Skeletal muscle tissue (tissue), 4 donors: Measurements from ENCODE around the gene LIM2. TPM values are rescaled to one million over a fixed set of nuclear protein-coding genes. Genes with fewer than 3 reads are reported as not detected.
"Not testable (repeated sequence)": the region's sequence is repeated elsewhere in the genome, so short reads cannot be mapped to it uniquely, and the experiment has no call there.

Source experiments
- H3K27ac ChIP-seq: one replicate; pipeline ENCODE4 v1.7.0; 2013; ENCODE audit warnings: mild to moderate bottlenecking, low read depth, low read length, inconsistent platforms
- H3K27me3 ChIP-seq, 3 donors: one replicate each; pipeline ENCODE4 v1.7.0; 2013; ENCODE audit warnings: low read length in 3 of 3; ENCODE audit not compliant: control insufficient read depth in 3 of 3, insufficient read depth in 3 of 3
- H3K36me3 ChIP-seq, 3 donors: one replicate each; pipeline ENCODE4 v1.7.0; 2013; ENCODE audit warnings: low read length in 3 of 3; ENCODE audit not compliant: control insufficient read depth in 3 of 3, insufficient read depth in 3 of 3
- H3K4me1 ChIP-seq, 3 donors: one replicate each; pipeline ENCODE4 v1.7.0; 2013; ENCODE audit warnings: low read length in 3 of 3, mild to moderate bottlenecking in 3 of 3; ENCODE audit not compliant: control insufficient read depth in 3 of 3, insufficient read depth in 3 of 3
- H3K4me3 ChIP-seq, 3 donors: one replicate each; pipeline ENCODE4 v1.7.0; 2013; ENCODE audit warnings: low read length in 3 of 3
- H3K9ac ChIP-seq, 3 donors: one replicate each; pipeline ENCODE4 v1.7.0; 2013; ENCODE audit warnings: low read length in 3 of 3, mild to moderate bottlenecking in 3 of 3, moderate library complexity in 2 of 3, low read depth in 1 of 3
- H3K9me3 ChIP-seq, 3 donors: one replicate each; pipeline ENCODE4 v1.7.0; 2013; ENCODE audit warnings: low read length in 3 of 3; ENCODE audit not compliant: control insufficient read depth in 3 of 3
- total RNA-seq: library from RNA; depleted of rRNA; stranded (reverse); fragments of >200 nt; gene quantifications from one replicate; pipeline ENCODE4 v1.2.3, GENCODE V29; 2014
- donor health status: Osteomylitis.

The LIM2 gene, protein sequence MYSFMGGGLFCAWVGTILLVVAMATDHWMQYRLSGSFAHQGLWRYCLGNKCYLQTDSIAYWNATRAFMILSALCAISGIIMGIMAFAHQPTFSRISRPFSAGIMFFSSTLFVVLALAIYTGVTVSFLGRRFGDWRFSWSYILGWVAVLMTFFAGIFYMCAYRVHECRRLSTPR
- not detected for total RNA-seq

DNA sequence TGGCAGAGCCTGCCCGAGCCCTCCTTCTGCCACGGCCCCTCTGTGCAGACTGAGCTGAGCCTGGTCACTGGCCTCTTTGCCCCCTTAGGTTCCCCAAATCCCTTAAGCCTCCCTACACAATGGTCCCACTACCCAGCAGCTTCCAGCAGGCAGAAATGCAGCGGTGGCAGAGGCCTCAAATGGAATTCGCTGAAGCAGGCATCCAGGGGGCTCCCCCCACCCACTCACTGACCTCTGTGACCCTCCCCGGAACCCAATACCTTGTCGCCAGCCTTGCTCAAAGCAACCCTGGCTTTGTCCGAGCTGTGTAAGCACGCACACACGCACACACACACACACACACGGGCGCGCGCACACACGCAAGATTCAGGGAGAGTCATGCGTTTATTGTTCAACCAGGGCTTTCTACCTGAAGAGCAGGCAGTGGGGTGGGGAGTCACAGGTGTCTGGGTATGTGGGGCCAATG lies at the start of gene LIM2:
TSS of gene LIM2 (minus strand) at position 51 of the 466 bp plus-strand sequence. CDS start 531 bp downstream, outside the sequence.
- no peaks in the 10 kb centered on the region for H3K36me3 ChIP-seq
- H3K4me3 ChIP-seq, result no peak within 1 kb of the TSS

DNA sequence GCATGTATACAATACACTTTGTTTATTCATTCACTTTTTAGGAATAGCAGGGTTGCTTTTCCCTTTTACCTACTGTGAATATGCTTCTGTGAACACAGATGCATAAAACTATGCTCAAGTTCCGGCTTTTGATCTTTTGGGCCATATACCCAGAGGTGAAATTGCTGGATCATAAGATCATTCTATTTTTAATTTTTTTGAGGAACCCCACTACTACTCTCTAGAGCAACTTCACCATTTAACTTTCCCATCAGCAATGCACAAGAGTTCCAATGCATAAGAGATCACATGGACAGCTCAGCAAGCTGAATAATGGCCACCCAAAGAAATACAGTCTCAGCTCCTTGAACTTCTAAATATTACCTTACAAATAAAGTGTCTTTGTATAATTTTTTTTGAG lies 46.7 kb upstream of the LIM2 start:
- Histone ChIP-seq H3K27ac (no peak overlapping the region), H3K4me3 (no peak overlapping the region), H3K4me1 (no peaks in the 10 kb centered on the region), H3K36me3 (no peaks in the 10 kb centered on the region), H3K27me3 (peaks cover 0 to 8% (median 0%) of the 10 kb centered on the region in 3 donors), H3K9me3 (no peaks in the 10 kb centered on the region), H3K9ac (no peak overlapping the region)

More for the DNA sequence above, at the start of gene LIM2:
- no peak within 1 kb of the TSS for H3K27ac ChIP-seq
- no peak within 1 kb of the TSS for H3K9ac ChIP-seq
- no peaks in the 10 kb centered on the region for H3K4me1 ChIP-seq
- H3K27me3 ChIP-seq, result peaks cover 0 to 8% (median 0%) of the 10 kb centered on the region in 3 donors
- H3K9me3 ChIP-seq, result no peaks in the 10 kb centered on the region

DNA sequence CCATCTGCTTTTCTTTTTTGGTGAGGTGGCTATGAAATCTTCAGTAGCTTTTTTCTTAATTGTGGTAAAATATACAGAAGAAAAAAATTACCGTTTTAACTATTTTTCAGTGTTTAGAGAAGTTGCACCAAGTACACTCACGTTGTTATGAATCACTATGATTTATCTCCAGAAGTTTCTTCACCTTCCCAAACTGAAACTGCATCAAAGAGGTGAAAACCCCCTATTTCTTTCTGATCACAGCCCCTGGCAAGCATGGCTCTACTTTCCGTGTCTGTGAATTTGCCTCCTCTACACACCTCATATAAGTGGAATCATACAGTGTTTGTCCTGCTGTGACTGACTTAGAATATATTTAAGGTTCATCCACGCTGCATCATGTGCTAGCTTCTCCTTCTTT lies 45.3 kb upstream of the LIM2 start:
- H3K4me1 ChIP-seq, result no peaks in the 10 kb centered on the region
- no peak overlapping the region for H3K27ac ChIP-seq
- no peak overlapping the region for H3K4me3 ChIP-seq
- peaks cover 0 to under 1% (median 0%) of the 10 kb centered on the region in 3 donors for H3K27me3 ChIP-seq
- H3K9me3 ChIP-seq, result no peaks in the 10 kb centered on the region
- H3K36me3 ChIP-seq, result no peaks in the 10 kb centered on the region
- H3K9ac ChIP-seq, result no peak overlapping the region

DNA sequence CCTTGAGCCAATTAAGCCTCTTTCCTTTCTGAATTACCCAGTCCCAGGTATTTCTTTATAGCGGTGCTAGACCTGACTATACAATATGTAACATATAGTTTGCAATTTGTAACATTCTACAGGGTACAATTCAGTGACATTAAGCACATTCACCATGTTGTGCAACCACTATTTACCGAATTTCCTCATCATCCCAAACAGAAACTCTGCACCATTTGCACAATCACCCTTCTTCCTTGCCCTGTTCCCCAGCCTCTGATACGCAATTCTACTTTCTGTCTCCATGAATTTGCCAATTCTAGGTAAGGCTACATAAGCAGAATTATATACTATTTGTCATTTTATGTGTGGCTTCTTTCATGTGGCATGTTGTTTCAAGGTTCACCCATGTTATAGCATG lies 43.4 kb upstream of the LIM2 start:
- Histone ChIP-seq H3K9ac (no peak overlapping the region), H3K4me1 (no peaks in the 10 kb centered on the region), H3K27ac (no peak overlapping the region), H3K27me3 (no peaks in the 10 kb centered on the region), H3K36me3 (no peaks in the 10 kb centered on the region), H3K4me3 (no peak overlapping the region), H3K9me3 (no peaks in the 10 kb centered on the region)

DNA sequence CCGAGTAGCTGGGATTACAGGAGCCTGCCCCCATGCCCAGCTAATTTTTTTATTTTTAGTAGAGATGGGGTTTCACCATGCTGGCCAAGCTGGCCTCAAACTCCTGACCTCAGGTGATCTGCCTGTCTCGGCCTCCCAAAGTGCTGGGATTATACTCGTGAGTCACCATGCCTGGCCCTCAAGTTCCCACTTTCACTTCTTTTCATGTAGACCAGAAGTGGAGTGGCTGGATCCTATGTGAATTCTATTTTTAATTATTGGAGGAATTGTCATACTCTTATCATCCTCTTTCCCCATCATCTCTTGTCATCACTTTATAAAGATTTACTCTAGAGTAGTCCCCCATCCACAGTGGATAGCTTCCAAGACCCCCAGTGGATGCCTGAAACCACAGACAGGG lies 42.4 kb upstream of the LIM2 start:
- no peaks in the 10 kb centered on the region for H3K36me3 ChIP-seq
- no peaks in the 10 kb centered on the region for H3K9me3 ChIP-seq
- no peak overlapping the region for H3K9ac ChIP-seq
- H3K27ac ChIP-seq, result no peak overlapping the region
- no peaks in the 10 kb centered on the region for H3K27me3 ChIP-seq
- H3K4me1 ChIP-seq, result no peaks in the 10 kb centered on the region
- no peak overlapping the region for H3K4me3 ChIP-seq

DNA sequence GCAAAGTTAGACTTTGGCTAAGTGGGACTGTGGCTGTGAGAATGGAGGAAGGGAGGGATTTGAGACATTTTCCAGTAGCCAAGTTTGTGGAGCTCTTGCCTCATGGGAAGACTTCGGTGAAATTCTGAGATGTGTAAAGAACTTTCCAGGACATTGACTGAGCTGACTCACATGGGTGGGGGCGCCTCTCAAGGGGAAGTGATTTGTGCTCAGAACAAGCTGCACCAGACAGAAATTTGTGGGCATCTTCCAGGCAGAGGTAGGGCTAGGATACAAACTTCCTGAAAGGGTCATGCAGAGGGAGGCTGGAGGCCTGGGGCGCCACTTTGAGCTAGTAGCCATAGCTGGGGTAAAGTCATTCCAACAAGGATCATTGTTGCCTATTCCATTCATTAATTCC lies 39.4 kb upstream of the LIM2 start:
- Histone ChIP-seq H3K4me1 (no peaks in the 10 kb centered on the region), H3K27me3 (no peaks in the 10 kb centered on the region), H3K4me3 (no peak overlapping the region), H3K9me3 (no peaks in the 10 kb centered on the region), H3K36me3 (no peaks in the 10 kb centered on the region), H3K27ac (no peak overlapping the region), H3K9ac (no peak overlapping the region)

DNA sequence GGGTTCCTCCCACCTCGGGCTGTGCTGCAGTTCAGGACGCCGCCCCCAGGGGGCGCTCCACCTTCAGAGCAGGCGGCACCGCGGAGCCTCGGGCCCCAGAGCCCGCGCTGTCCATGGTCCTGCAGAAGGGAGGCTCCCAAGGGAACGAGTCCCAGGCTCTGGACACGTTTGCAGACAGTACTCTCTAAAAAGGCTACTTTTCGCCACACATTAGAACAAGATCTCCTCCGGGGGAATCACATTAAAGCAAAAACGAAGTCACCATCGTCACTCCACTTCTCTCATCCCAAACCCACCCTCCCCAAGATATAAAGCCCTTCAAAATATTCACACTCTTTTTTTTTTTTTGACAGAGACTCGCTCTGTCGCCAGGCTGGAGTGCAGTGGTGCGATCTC lies 34.3 kb upstream of the LIM2 start:
- Histone ChIP-seq H3K9me3 (no peaks in the 10 kb centered on the region), H3K4me3 (no peak overlapping the region)

DNA sequence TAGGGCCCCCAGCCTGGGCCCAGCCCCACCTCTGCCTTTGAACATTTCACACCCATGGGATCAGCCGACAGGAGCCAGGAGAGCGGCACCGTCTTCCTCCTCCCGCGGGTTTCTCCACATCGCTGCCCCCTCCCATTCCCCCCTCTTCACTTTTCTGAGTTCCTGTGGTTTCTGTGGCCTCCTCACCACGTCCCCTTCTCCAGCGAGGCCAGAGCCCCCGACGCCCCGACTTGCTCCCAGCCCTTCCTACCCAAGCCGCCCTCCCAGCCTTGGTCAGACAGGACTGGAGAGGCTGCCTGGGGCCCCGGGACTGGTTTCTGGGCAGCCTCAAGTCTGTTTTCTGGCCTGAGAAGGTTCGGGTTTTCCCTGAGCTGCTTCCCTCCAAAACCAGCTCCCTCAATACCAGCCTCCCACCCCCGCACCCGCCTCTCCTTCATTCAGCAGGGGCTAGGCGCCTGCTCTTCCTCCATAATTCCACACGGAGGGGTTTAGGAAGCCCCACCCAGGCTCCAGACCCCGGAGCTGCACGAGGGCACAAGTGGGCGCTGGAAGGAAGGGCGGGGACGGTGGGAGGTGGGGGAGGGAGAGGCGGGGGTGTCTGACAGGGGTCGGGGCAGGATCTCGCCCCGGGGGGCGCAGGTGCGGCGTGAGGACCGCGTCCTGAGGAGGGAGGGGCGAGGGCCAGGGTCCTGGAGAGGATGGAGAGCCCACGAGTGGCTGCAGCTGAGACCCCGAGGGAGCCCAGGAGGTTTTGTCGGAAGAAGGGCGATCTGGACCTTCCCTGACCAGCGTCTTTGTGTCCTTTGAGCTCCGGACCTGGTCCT lies 33.7 kb upstream of the LIM2 start:
- Histone ChIP-seq H3K27ac (no peak overlapping the region), H3K9me3 (no peaks in the 10 kb centered on the region), H3K4me1 (no peaks in the 10 kb centered on the region), H3K4me3 (no peak overlapping the region), H3K36me3 (no peaks in the 10 kb centered on the region), H3K9ac (no peak overlapping the region), H3K27me3 (peaks cover 0 to 8% (median 4%) of the 10 kb centered on the region in 3 donors)

More for the DNA sequence above, 34.3 kb upstream of the LIM2 start:
- Histone ChIP-seq H3K4me1 (no peaks in the 10 kb centered on the region), H3K9ac (no peak overlapping the region), H3K27ac (no peak overlapping the region), H3K27me3 (peaks cover 0 to 8% (median 4%) of the 10 kb centered on the region in 3 donors), H3K36me3 (no peaks in the 10 kb centered on the region)

DNA sequence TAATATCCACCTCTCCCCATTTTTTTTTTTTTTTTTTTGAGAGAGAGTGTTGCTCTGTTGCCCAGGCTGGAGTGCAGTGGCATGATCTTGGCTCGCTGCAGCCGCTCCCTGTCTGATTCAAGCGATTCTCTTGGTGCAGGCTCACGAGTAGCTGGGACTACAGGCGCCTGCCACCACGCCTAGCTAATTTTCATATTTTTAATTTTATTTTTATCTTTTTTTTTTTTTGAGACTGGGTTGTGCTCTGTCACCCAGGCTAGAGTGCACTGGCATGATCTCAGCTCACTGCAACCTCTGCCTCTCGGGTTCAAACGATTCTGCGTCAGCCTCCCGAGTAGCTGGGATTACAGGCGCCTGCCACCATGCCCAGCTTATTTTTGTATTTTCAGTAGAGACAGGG lies 32.7 kb upstream of the LIM2 start:
- not testable (repeated sequence) for H3K4me3 ChIP-seq, H3K9me3 ChIP-seq, H3K9ac ChIP-seq, H3K27ac ChIP-seq, H3K36me3 ChIP-seq, H3K4me1 ChIP-seq
- peaks cover 0 to 11% (median 4%) of the 10 kb centered on the region in 3 donors for H3K27me3 ChIP-seq

DNA sequence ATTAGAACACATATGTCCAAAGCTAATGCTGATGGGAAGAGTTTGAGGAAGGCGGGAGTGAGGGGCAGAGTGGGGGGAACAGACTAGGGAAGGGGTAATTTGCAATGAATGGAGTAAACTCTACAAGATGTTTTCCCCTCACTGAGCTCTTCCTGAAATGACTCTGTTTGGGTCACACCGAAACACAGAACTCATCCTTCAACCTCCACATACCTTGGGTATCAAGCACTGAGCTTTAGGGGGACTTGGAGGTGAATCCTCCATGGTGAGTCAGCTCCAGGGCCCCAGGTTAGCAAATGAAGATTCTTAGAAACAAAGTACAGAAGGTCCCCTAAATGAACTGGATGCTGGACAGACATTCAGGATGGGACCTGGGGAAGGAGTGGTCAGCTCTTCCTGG lies 30.9 kb upstream of the LIM2 start:
- Histone ChIP-seq H3K9me3 (no peaks in the 10 kb centered on the region), H3K4me1 (no peaks in the 10 kb centered on the region), H3K9ac (no peak overlapping the region), H3K36me3 (no peaks in the 10 kb centered on the region), H3K27ac (no peak overlapping the region), H3K4me3 (no peak overlapping the region), H3K27me3 (peaks cover 0 to 11% (median 4%) of the 10 kb centered on the region in 3 donors)
